Cardiac fibroblast (primary cell): Measurements from ENCODE around the gene IGF2BP2.
A peak's percentile ranks its signal among the peaks of the same experiment; 100 is the strongest.

Experiments
- DNase-seq, 2 donors: peaks; one replicate each; pipeline versions ENCODE4 v3.0.0 to v3.0.0-alpha.2; 2010; ENCODE audit warnings: low read depth in 2 of 2
- H3K4me3 ChIP-seq, 2 donors: replicated peaks in 1 of 2; 1 replicate in 1 of 2; 2 replicates in 1 of 2; pipeline ENCODE4 v1.5.1; 2011; ENCODE audit warnings: low read depth in 2 of 2, low read length in 2 of 2, mild to moderate bottlenecking in 2 of 2, moderate library complexity in 1 of 2
- TF ChIP-seq, protein P1 (sequence below): IDR thresholded peaks from one replicate; pipeline ENCODE4 v1.5.1; 2011; ENCODE audit warnings: low read depth, mild to moderate bottlenecking, low read length, inconsistent platforms

Gene IGF2BP2

DNA sequence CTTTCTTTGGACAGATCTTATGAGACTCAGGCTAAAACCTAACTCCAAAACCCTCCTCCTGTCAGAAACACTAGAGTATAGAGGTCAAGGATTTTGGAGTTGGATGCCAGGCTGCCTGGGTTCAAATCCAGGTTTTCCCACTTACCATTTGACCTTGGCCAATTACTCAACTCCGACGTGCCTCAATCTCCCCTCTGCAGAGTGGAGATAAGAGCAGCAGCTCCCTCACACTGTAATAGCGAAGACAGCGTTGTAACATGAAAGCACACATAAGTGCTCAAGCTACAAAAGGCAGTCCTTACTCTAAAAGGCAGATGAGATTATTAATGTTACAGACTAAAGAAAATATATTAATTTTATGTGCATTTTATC, 90.1 kb downstream of the IGF2BP2 start:
- H3K4me3 ChIP-seq = no peak overlapping the region
- TF ChIP-seq, protein P1, sequence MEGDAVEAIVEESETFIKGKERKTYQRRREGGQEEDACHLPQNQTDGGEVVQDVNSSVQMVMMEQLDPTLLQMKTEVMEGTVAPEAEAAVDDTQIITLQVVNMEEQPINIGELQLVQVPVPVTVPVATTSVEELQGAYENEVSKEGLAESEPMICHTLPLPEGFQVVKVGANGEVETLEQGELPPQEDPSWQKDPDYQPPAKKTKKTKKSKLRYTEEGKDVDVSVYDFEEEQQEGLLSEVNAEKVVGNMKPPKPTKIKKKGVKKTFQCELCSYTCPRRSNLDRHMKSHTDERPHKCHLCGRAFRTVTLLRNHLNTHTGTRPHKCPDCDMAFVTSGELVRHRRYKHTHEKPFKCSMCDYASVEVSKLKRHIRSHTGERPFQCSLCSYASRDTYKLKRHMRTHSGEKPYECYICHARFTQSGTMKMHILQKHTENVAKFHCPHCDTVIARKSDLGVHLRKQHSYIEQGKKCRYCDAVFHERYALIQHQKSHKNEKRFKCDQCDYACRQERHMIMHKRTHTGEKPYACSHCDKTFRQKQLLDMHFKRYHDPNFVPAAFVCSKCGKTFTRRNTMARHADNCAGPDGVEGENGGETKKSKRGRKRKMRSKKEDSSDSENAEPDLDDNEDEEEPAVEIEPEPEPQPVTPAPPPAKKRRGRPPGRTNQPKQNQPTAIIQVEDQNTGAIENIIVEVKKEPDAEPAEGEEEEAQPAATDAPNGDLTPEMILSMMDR = no peak
- DNase-seq = no peak

DNA sequence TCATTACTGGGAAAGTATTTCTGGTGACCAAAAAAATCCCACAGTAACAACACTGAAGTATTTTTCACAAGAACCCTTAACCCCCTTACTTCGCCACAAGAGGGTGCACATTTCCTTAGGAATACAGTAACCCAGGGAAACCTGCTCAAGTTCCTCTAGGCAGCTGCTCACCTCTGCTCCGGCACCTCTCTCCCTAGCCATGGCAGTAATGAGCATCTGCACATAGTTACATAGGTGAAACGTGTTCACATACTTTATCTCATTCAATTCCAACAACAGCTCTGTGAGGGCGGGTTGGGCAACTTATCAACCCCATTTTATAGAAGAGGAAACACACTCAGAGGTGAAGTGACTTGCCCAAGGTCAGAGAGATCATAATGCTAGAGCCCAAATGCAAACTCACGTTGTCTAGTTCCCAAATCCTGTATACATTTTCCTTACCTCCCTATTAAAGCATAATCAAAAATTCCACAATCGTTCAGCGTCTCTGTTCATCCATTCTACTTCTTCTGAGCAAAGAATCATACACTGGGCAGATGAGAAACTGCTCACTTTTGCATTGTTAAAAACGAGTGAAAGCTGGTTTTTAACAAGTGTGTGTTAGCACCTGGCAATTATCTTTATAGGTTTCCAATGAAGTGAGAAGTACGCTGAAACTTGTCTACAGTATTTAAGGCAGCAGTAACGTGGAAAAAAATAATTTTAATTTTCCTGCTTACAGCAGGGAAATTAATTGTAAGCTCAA, 90.7 kb downstream of the IGF2BP2 start:
- DNase-seq = peak; percentile 90 to 94
- no peak overlapping the region for H3K4me3 ChIP-seq
- TF ChIP-seq, protein P1 = peak; percentile 78

DNA sequence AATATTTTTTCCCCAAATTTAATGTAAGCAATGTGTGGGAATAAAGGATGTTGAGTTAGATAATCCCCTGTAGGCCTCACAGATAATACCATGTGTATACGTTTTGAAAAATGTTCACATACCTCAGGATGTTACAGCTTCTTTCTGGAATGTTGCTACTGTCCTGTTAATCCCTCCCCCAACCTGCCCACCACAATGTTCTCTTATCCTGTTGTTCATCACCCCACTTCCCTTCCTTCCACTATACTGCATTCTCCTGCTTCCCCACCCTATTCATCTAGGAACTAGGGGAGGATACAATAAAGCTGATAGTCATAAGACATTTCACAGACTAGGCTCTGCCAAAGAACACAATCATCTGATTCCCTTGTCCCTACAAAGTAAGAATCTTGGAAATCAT, 92.1 kb downstream of the IGF2BP2 start:
- TF ChIP-seq, protein P1 = no peak
- DNase-seq = peak; percentile 81 to 96
- H3K4me3 ChIP-seq = no peak overlapping the region

DNA sequence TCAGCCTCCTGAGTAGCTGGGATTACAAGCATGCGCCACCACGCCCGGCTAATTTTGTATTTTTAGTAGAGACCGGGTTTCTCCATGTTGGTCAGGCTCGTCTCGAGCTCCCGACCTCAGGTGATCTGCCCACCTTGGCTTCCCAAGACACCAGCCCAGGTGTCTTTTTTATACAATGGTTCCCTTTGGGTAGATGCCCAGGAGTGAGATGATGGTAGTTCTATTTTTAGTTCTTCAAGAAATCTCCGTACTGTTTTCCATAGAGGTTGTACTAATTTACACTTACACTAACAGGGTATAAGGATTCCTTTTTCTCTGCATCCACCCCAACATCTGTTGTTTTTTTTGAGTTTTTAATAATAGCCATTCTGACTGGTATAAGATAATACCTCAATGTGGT, 94.3 kb downstream of the IGF2BP2 start:
- TF ChIP-seq, protein P1 = no peak
- no peak for DNase-seq
- H3K4me3 ChIP-seq = no peak overlapping the region

DNA sequence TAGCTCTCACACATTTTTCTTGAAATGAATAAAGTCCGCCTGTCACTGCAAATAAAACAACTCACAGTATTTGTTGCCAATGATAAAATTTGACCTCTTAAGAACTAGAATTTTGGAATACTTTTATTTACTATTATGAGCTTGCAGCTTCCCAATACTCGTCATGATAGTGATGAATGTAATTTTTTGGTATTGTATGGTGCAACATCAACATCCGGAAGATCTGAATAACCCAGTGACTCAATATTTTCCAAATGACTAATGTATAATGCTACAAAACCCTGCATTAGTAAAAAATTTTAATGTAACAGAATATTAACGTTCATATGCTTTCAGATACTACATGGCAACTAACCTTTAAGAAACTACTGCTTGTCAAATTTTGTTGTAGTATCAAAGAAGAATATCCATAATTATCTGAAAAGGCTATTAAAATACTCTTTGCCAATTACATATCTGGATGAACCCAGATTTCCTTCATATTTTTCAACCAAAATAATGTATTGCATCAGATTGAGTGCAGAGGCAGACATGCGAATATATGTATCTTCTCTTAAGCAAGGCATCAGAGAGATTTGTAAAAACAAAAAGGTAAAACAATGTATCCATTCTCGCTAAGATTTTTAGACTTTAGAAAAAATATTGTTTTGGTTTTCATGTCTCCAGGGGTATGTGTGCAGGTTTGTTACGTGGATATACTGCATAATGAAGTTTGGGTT, 95.3 kb downstream of the IGF2BP2 start:
- TF ChIP-seq, protein P1 = no peak
- H3K4me3 ChIP-seq = no peak overlapping the region
- peak; percentile 84 to 95 for DNase-seq

DNA sequence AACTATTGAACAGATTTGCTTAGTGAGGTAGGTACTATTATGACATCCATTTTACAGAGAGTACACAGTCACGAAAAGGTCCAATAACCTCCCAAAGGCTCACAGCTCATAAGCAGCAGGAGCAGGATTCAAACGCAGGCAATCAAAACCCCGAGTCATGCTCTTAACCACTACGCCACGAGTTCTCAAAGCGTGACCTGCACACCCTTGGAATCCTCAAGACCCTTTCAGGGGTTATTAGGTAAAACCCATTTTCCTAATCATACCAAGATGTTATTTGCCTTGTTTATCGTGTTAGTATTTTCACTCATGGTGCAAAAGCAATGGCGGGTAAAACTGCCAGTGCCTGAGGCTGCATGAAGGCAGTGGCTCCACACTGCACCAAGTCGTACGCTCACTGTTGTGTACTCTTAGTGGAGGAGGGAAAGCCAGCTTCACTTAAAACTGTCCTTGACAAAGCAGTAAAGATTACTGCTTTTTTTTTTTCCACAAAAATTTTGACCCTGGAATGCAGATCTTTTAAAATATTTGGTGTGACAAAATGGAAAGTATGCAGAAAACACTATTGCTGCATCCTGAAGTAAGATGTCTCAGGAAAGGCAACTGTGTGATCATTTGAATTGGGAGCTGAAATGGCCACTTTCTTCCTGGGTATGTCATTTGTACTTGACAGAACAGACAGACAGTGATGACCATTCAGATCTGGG, 96.1 kb downstream of the IGF2BP2 start:
- DNase-seq = peak; percentile 56 to 61
- H3K4me3 ChIP-seq = no peak overlapping the region
- TF ChIP-seq, protein P1 = no peak
